A549 treated with dexamethasone at 1 μM for 4 hours (cell line): ENCODE data around the gene NAB1. TPM values are rescaled to one million over a fixed set of nuclear protein-coding genes. Genes with fewer than 3 reads are reported as not detected.

Source experiments
- total RNA-seq: library from RNA; stranded (reverse); fragments of 200-300 nt; extraction: Qiagen RNA extraction; gene quantifications from 5 replicates; pipeline ENCODE4 v1.2.3, GENCODE V29; 2022

NAB1 gene
- 26.8 to 42.2 TPM (median 37.0 TPM) in 5 replicates for total RNA-seq

GRCh38 chr2:190649035-190649797 is at the start of gene NAB1:
Gene NAB1, plus strand, starts transcription at chr2:190649083. Its CDS starts 10,094 bp downstream, at chr2:190659177.

Other genes starting within 250 kb of the NAB1 start
- gene MFSD6, start 240.7 kb upstream of the NAB1 start, total RNA-seq: 27.5 to 41.6 TPM (median 36.2 TPM) in 5 replicates
- 3.8 to 8.3 TPM (median 6.4 TPM) in 5 replicates for gene NEMP2, start 114.4 kb upstream of the NAB1 start, total RNA-seq
- 74.5 to 129 TPM (median 106 TPM) in 5 replicates for gene GLS, start 231.7 kb downstream of the NAB1 start, total RNA-seq